GM15510 (cell line): Measurements from ENCODE around the gene TRMT5.

Experiments
- POLR2A ChIP-seq: IDR thresholded peaks from 3 replicates; pipeline ENCODE4 v1.6.1; 2011; ENCODE audit warnings: borderline replicate concordance; ENCODE audit not compliant: insufficient read length; ENCODE audit errors: extremely low read depth

The TRMT5 gene

GRCh38 chr14:60935319-60935718 is 45.6 kb downstream of the TRMT5 start:
- TF ChIP-seq POLR2A: no peak

GRCh38 chr14:60933920-60934655 is 46.8 kb downstream of the TRMT5 start:
- TF ChIP-seq POLR2A: no peak

- TF ChIP-seq POLR2A: no peak
Measured at GRCh38 chr14:60931218-60931617, 49.7 kb downstream of the TRMT5 start.

- TF ChIP-seq POLR2A: no peak
Measured at GRCh38 chr14:60926002-60926401, 54.9 kb downstream of the TRMT5 start.

- TF ChIP-seq POLR2A: no peak
Measured at GRCh38 chr14:60925286-60925685, 55.6 kb downstream of the TRMT5 start.

GRCh38 chr14:60922050-60922449 is 58.8 kb downstream of the TRMT5 start:
- TF ChIP-seq POLR2A: no peak
